Measurements from ENCODE around the gene SLC26A1. TPM values are rescaled to one million over a fixed set of nuclear protein-coding genes. Genes with fewer than 3 reads are reported as not detected.
A peak's percentile ranks its signal among the peaks of the same experiment; 100 is the strongest.

The SLC26A1 gene
- total and polyA plus RNA-seq, 12 donors = 0.06 to 0.66 (median 0.33) TPM; not detected in 8

DNA sequence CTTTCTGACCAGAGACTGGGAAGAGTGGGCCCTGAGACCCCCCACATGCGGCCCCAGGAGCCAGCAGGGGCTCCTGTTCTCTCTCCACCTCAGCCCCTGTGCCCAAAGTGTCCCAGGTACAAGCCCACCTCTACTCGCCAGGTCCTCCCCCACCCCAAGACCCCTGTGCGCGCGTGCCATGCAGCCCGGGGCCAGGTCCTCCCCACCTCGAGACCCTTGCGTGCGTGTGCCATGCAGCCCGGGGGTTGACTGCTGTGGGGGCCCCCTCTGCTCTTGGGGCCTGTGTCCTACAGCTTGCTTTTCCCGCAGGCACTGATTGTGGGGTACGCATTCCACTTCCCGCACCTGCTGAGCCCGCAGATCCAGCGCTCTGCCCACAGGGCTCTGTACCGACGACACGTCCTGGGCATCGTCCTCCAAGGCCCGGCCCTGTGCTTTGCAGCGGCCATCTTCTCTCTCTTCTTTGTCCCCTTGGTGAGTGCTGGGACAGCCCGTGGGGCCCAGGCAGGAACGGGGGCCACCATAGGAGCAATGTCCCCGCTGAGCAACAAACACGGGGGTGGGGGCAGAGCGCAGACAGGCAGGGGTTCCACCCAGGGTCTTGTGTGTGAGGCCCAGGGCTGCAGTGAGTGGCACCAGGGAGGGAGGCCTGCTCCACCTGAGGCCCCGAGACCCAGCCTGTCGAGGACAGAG, 40.2 kb downstream of the SLC26A1 start:
- intact Hi-C loops (cut with DNase I) = loop anchor here in 1 of 10 donors (10.0 kb wide), 1 partner anchor 208 kb away; no protein-coding TSS in a partner anchor
- H3K9me3 ChIP-seq = no peaks in the 10 kb centered on the region
- TF ChIP-seq CTCF (IDR thresholded peaks at IDR 0.05) = no peak
- H3K36me3 ChIP-seq = peaks cover 0 to 66% (median 14%) of the 10 kb centered on the region in 9 donors
- H3K4me1 ChIP-seq = peaks cover 0 to 5% (median 0%) of the 10 kb centered on the region in 9 donors
- no peaks in the 10 kb centered on the region for H3K27me3 ChIP-seq
- ATAC-seq (no peak), DNase-seq (no peak)
- 96 to 97% methylated on average over 27 to 28 of the region's 28 CpGs for WGBS, 2 donors
- H3K4me3 ChIP-seq = no peak overlapping the region
- H3K27ac ChIP-seq = no peak overlapping the region

GRCh38 chr4:951594-952468, 41.4 kb downstream of the SLC26A1 start:
- Histone ChIP-seq H3K4me3 (no peak overlapping the region), H3K36me3 (peaks cover 0 to 56% (median 8%) of the 10 kb centered on the region in 9 donors), H3K9me3 (no peaks in the 10 kb centered on the region), H3K27ac (no peak overlapping the region), H3K4me1 (peaks cover 0 to 6% (median 0%) of the 10 kb centered on the region in 9 donors), H3K27me3 (no peaks in the 10 kb centered on the region)
- ATAC-seq (no peak), DNase-seq (peak in 1 of 2 donors; percentile 10)
- 87 to 89% methylated on average over 23 of the region's 23 CpGs for WGBS, 2 donors
- intact Hi-C loops (cut with DNase I) = loop anchor here in 1 of 10 donors (10.0 kb wide), 1 partner anchor 207 kb away; no protein-coding TSS in a partner anchor
- no peak for TF ChIP-seq CTCF (IDR thresholded peaks at IDR 0.05)

GRCh38 chr4:951186-951585, 42.0 kb downstream of the SLC26A1 start:
- ATAC-seq = no peak
- WGBS, 2 donors = 79 to 82% methylated on average over 7 of the region's 7 CpGs
- intact Hi-C loops (cut with DNase I) = loop anchor here in 1 of 10 donors (10.0 kb wide), 1 partner anchor 206 kb away; no protein-coding TSS in a partner anchor
- H3K4me1 ChIP-seq = peaks cover 0 to 6% (median 0%) of the 10 kb centered on the region in 9 donors
- no peak for DNase-seq
- H3K27ac ChIP-seq = no peak overlapping the region
- no peak overlapping the region for H3K4me3 ChIP-seq
- H3K9me3 ChIP-seq = no peaks in the 10 kb centered on the region
- no peak for TF ChIP-seq CTCF (IDR thresholded peaks at IDR 0.05)
- no peaks in the 10 kb centered on the region for H3K27me3 ChIP-seq
- peaks cover 0 to 50% (median 8%) of the 10 kb centered on the region in 9 donors for H3K36me3 ChIP-seq
